Measurements from ENCODE around the gene MRTFA. TPM values are rescaled to one million over a fixed set of nuclear protein-coding genes. Genes with fewer than 3 reads are reported as not detected.

MRTFA gene
- total RNA-seq, 1 experiment from 2014 or later = 28.0 TPM

- TF ChIP-seq ZBTB33 (IDR thresholded peaks at IDR 0.05; ENCODE audit: extremely low read depth, insufficient replicate concordance, low read length) = no peak
- no peak for TF ChIP-seq SIN3A (IDR thresholded peaks at IDR 0.05; ENCODE audit: low read depth)
Measured at GRCh38 chr22:40681451-40681850, 44.9 kb upstream of the MRTFA start (continued).

- no peaks in the 10 kb centered on the region for H3K9me2 ChIP-seq (ENCODE audit: insufficient read depth)
- no peaks in the 10 kb centered on the region for H3K36me3 ChIP-seq (ENCODE audit: control insufficient read depth in 1 of 2, insufficient read depth in 2 of 2, low read length in 2 of 2)
- no peaks in the 10 kb centered on the region for H3K9me3 ChIP-seq (ENCODE audit: control insufficient read depth in 1 of 2, insufficient read depth in 1 of 2, low read depth in 1 of 2, low read length in 2 of 2)
- H3K9ac ChIP-seq (ENCODE audit: low read length) = no peak overlapping the region
- H3K27me3 ChIP-seq (ENCODE audit: insufficient read depth, low read length) = peaks cover 12% of the 10 kb centered on the region; the same call in 1 of the 2 replicates
- no peak overlapping the region for H3K4me2 ChIP-seq (ENCODE audit: low read length)
- ChIA-PET POLR2A (no interaction called here), CTCF (no interaction called here), RAD21 (ENCODE audit: low non-redundant PET in 1 of 2, low total read pairs in 2 of 2, uncharacterized antibody in 2 of 2, unreplicated experiment in 2 of 2) (no interaction called here)
- DNase-seq (ENCODE audit: low read depth, low spot score) = no peak
- TF ChIP-seq ZFX (IDR thresholded peaks at IDR 0.05) (no peak), SP1 (IDR thresholded peaks at IDR 0.05; ENCODE audit: low read depth) (no peak), ZNF274 (IDR thresholded peaks at IDR 0.05; ENCODE audit: low read depth, low read length) (no peak), EZH2 (IDR thresholded peaks at IDR 0.05) (no peak), CTCF (IDR thresholded peaks at IDR 0.05 in 2 of 3, conservative IDR thresholded peaks at IDR 0.05 in 1 of 3; ENCODE audit: borderline replicate concordance in 1 of 3, insufficient read depth in 1 of 3, low read depth in 2 of 3, low read length in 2 of 3) (no peak), SIN3A (IDR thresholded peaks at IDR 0.05; ENCODE audit: low read depth) (no peak), CEBPB (IDR thresholded peaks at IDR 0.05; ENCODE audit: low read depth) (no peak), EGR1 (IDR thresholded peaks at IDR 0.05; ENCODE audit: low read depth) (no peak), POLR2AphosphoS5 (IDR thresholded peaks at IDR 0.05; ENCODE audit: low read depth, low read length) (no peak), ZBTB33 (IDR thresholded peaks at IDR 0.05; ENCODE audit: extremely low read depth, insufficient replicate concordance, low read length) (no peak), JUND (IDR thresholded peaks at IDR 0.05) (no peak), REST (IDR thresholded peaks at IDR 0.05; ENCODE audit: low read depth) (no peak)
- no peaks in the 10 kb centered on the region for H4K20me1 ChIP-seq (ENCODE audit: insufficient read depth)
- H2AFZ ChIP-seq (ENCODE audit: low read depth, low read length, poor library complexity, severe bottlenecking) = no peak overlapping the region
- no peak overlapping the region for H3K27ac ChIP-seq (ENCODE audit: low read depth, low read length)
- H3K4me3 ChIP-seq (replicated peaks in 1 of 2; ENCODE audit: low read depth in 1 of 2, low read length in 2 of 2) = no peak overlapping the region
- intact Hi-C loops (cut with micrococcal nuclease) = no loop called here
- peaks cover 0 to 11% of the 10 kb centered on the region in 2 experiments; a peak in 3 of 4 replicates for H3K4me1 ChIP-seq (ENCODE audit: control insufficient read depth in 1 of 2, insufficient read depth in 2 of 2, low read length in 2 of 2)
- no peaks in the 10 kb centered on the region for H3K79me2 ChIP-seq (ENCODE audit: insufficient read depth, low read length)
- ATAC-seq = no peak
- BruUV-seq (replicated peaks) = no TSS peak
Measured at GRCh38 chr22:40680819-40681183, 44.3 kb upstream of the MRTFA start.
